GM18498 (cell line): Measurements from ENCODE around the gene SGPL1.
"Not testable (repeated sequence)": the region's sequence is repeated elsewhere in the genome, so short reads cannot be mapped to it uniquely, and the experiment has no call there.

Source experiments
- ATAC-seq: cut with Tn5 transposase; IDR thresholded peaks from one replicate; pipeline ENCODE4 v1.9.1; 2021; ENCODE audit warnings: mild to moderate bottlenecking, moderate library complexity; ENCODE audit not compliant: unreplicated experiment

SGPL1 gene

GRCh38 chr10:70917635-70918034 lies 101.9 kb downstream of the SGPL1 start:
- ATAC-seq, result no peak

GRCh38 chr10:70918851-70919530 lies 103.2 kb downstream of the SGPL1 start:
- ATAC-seq, result no peak

DNA sequence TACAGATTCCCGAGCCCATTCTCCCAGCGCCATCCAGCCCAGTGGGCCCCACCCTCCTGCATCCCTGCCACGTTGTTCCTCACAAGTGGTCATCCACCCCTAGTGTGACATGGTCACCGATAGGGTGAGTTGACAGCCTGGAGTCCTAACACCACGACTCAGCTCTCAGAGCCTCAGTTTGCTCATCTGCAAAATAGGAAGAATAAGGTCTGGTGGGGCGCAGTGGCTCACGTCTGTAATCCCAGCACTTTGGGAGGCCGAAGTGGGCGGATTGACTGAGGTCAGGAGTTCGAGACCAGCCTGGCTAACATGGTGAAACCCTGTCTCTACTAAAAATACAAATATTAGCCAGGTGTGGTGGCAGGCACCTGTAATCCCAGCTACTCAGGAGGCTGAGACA lies 104.2 kb downstream of the SGPL1 start:
- not testable (repeated sequence) for ATAC-seq

GRCh38 chr10:70920519-70920918 lies 104.8 kb downstream of the SGPL1 start:
- ATAC-seq, result no peak

DNA sequence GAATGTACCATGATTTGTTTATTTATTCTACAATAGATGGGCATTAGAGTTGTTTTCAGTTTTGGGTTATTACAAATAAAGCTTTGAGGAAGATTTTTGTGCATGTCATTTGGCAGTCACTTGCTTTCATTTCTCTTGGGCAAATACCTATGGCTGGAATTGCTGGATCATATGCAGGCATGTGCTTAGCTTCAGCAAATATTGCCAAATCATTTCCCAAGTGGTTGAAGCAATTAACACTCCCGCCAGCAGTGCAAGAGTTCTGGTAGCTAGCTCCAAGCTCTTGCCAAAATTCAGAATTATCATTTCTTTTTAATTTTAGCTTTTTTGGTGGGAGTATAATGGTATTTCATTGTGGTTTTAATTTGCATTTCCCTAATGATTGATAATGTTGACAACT lies 105.5 kb downstream of the SGPL1 start:
- no peak for ATAC-seq

GRCh38 chr10:70923696-70924095 lies 107.9 kb downstream of the SGPL1 start:
- no peak for ATAC-seq

DNA sequence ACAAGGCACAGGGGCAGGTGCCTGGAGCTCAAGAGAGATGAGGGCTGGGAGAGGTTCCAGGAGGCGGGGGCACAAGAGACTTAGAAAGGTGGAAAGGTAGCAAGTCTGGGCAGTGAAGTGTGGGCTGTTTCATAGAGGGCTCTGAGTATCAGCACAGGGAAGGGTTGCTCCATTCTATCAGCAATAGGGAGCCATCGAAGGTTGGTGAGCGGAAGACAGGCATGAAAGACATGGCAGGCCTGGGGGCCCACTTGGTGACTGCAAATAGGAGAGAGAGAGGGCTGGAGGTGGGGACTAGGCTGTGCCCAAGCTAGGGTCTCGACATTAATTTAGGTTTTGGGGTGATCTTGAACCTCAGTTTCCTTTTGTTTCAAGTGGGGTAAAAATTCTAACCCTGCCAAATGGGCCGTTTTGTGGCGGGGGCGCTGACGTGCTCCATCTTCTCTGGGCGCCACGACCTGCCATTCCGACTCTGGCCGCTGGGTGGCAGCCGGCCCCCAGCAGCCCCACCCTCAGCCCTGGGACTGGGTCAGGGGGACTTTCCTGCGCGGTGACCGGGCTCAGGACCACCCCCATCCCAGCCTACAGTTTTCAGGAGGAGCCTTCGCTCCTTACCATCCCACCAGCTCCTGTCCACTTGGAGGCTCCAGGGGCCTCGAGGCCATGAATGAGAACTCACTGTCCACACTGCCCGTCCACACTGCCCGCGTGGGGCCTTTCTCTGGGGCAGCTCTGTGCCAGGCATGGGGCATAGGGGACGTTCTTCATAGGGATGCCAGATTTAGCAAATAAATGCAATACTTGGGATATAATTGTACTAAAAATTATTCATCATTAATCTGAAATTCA lies 109.9 kb downstream of the SGPL1 start:
- ATAC-seq, result no peak

DNA sequence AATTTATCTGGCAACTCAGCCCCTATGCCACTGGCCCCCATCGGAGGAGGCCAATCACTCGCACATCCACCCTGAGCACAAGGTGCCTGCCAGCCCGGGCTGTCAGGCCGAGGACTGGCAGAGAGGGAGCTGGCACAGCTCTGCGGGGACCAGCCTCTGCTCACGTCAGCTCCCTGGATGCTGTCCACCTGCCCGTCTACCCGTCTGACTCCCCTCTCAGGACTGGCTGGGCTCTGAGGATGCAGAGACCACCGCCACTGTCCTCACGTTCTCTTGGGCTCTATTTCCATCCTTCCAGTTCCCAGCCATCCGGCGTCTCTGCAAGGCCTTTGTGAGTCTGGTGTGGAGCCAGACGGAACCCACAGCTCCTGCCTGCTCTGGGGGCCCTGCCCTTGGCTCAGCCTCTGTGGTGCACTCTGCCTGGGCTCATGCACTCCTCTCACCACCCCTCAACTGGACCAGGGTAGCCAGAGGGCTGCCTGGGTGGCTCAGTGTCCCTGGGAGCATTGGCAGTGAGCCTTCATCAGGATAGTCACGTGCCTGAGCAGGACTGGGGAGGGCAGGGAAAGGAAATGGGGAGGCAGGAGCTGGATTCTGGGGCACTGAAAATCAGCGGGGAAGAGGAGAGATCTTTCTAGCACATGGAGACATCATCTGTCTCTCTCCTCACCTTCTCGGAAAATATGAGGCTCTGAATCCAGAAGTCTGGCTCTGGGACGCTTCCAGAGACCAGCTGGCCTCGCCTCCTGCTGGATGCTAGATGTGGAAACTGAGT lies 110.7 kb downstream of the SGPL1 start:
- ATAC-seq, result no peak

DNA sequence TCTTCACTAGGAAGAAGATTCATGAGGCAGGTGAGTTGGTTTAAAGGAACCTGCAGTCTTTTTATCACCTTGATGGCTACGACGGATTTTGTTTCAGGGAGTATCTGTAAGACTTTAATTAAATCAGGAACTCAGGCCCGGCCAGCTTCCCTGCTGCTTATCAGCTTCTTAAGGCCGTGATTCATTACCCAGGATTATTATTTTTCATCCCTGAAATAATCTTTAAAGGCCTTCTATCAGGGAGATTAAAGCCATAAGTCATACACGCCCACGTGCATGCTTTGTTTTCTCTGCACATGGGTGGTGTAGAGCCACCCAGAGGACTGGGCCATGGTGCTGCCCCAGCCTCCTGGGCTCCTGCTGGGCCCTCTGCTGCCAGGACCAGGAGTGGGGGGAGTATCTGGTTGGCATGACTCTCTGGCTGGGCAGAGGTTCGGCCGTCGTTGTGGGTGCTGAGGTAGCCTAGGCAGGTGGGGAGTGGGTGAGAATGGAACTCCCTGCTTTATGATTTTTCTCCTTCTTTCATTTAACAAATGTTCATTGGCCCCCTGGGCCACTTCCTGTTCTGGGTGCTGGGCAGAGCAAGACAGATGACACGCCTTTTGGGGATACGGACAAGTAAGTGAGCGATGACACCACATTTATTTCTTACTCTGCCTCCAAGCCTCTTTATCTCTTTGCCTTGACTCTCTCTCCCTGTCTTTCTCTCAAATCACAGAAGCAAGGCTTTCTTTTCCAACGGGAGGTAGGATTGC lies 111.6 kb downstream of the SGPL1 start:
- no peak for ATAC-seq

GRCh38 chr10:70928140-70928539 lies 112.4 kb downstream of the SGPL1 start:
- no peak for ATAC-seq

DNA sequence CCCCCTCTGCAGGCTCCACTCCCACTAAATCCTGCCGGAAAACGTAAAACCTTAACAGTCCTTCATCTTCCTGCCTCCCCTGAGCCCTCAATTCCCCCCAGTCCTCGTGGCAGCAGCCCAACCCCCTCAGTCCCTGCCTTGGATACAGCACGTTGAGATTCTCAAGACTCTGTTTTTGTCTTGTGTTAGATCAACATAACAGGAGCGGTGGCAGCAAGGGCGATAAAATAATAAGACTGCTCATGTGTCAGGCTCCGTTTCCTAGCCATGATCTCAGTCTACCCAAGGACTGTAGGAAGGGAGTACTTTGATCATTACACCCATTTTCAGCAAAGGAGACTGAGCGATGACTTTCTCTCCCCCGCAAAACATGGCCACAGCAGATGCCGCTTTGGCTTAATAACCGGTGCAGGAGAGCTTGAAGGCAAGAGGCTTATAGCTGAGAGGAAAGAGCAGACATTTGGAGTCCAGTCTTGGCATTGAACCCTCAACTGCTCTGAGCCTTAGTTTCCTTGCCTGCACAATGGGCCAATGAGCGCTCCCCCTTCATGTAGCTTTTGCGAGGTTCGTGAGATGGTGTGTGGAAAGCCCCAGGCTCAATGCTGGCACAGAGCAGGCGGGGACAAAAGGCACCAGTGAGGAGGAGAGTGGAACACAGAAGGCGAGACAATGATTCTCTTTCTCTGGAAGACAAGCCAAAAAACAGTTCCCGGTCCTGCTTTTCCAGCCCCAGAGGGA lies 114.7 kb downstream of the SGPL1 start:
- ATAC-seq, result no peak
